CD4-positive, alpha-beta T cell treated with Interleukin-6 for 4 hours (primary cell): ENCODE results near the gene LRRC14B.
"Not testable (repeated sequence)": the region's sequence is repeated elsewhere in the genome, so short reads cannot be mapped to it uniquely, and the experiment has no call there.

Experiments used
- DNase-seq: peaks from one replicate; pipeline ENCODE4 v3.0.0-alpha.2; 2020; ENCODE audit warnings: mixed read lengths

The LRRC14B gene

GRCh38 chr5:194102-194501 is 2.8 kb downstream of the LRRC14B start:
- no peak for DNase-seq

- DNase-seq, result no peak
These were observed 3.4 kb downstream of the LRRC14B start for GRCh38 chr5:194603-195209.

GRCh38 chr5:195401-196160 is 4.3 kb downstream of the LRRC14B start:
- DNase-seq, result no peak

GRCh38 chr5:196350-196749 is 5.1 kb downstream of the LRRC14B start:
- DNase-seq, result no peak

GRCh38 chr5:197031-197430 is 5.7 kb downstream of the LRRC14B start:
- DNase-seq, result not testable (repeated sequence)

GRCh38 chr5:197892-198489 is 6.7 kb downstream of the LRRC14B start:
- no peak for DNase-seq

GRCh38 chr5:198516-199196 is 7.4 kb downstream of the LRRC14B start:
- no peak for DNase-seq

GRCh38 chr5:199197-199949 is 8.1 kb downstream of the LRRC14B start:
- DNase-seq, result no peak

GRCh38 chr5:199950-200645 is 8.8 kb downstream of the LRRC14B start:
- no peak for DNase-seq

- no peak for DNase-seq
These were observed 9.7 kb downstream of the LRRC14B start for GRCh38 chr5:200985-201384.

- DNase-seq, result no peak
These were observed 10.4 kb downstream of the LRRC14B start for GRCh38 chr5:201672-202071.

GRCh38 chr5:203246-203930 is 12.1 kb downstream of the LRRC14B start:
- no peak for DNase-seq

GRCh38 chr5:204001-204400 is 12.7 kb downstream of the LRRC14B start:
- no peak for DNase-seq

GRCh38 chr5:204462-204861 is 13.2 kb downstream of the LRRC14B start:
- DNase-seq, result no peak

- DNase-seq, result no peak
These were observed 13.8 kb downstream of the LRRC14B start for GRCh38 chr5:204966-205670.

GRCh38 chr5:206406-206805 is 15.1 kb downstream of the LRRC14B start:
- no peak for DNase-seq

GRCh38 chr5:206927-207536 is 15.7 kb downstream of the LRRC14B start:
- no peak for DNase-seq

- no peak for DNase-seq
These were observed 16.3 kb downstream of the LRRC14B start for GRCh38 chr5:207599-207998.

- no peak for DNase-seq
These were observed 17.3 kb downstream of the LRRC14B start for GRCh38 chr5:208449-209114.

- no peak for DNase-seq
These were observed 22.6 kb downstream of the LRRC14B start for GRCh38 chr5:213803-214395.
